Measurements from ENCODE around the gene SLC10A1. TPM values are rescaled to one million over a fixed set of nuclear protein-coding genes. Genes with fewer than 3 reads are reported as not detected.

The SLC10A1 gene
- total and polyA plus RNA-seq, 8 donors, result not detected

DNA sequence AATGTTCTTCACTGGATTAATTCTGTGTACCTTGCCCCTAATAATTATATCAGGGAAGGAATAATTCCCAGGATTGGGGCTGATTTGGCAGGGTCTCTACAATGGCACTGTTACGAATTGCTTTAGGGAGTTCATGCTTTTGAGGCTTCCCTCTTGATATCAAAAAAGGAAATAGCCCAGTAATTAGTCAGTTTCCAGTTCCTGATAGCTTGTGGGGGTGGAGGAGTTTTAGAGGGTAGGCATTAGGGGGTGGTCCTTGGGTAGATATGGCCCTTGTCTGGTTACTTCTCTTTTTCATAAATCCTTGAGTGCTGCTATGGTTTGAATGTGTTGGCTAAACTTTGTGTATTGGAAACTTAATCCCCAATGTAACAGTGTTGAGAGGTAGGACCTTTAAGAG lies 36.2 kb downstream of the SLC10A1 start:
- WGBS, 5 donors, result 68 to 83% (median 76%) methylated on average over 1 of the region's 1 CpG
- Histone ChIP-seq H3K9me3 (no peaks in the 10 kb centered on the region), H3K27ac (no peak overlapping the region), H3K4me3 (no peak overlapping the region), H3K36me3 (no peaks in the 10 kb centered on the region), H3K27me3 (no peaks in the 10 kb centered on the region), H3K4me1 (no peaks in the 10 kb centered on the region)
- TF ChIP-seq EP300 (IDR thresholded peaks at IDR 0.05) (no peak), POLR2AphosphoS5 (IDR thresholded peaks at IDR 0.05) (no peak), POLR2A (IDR thresholded peaks at IDR 0.05) (no peak)
- TF ChIP-seq, protein P1, sequence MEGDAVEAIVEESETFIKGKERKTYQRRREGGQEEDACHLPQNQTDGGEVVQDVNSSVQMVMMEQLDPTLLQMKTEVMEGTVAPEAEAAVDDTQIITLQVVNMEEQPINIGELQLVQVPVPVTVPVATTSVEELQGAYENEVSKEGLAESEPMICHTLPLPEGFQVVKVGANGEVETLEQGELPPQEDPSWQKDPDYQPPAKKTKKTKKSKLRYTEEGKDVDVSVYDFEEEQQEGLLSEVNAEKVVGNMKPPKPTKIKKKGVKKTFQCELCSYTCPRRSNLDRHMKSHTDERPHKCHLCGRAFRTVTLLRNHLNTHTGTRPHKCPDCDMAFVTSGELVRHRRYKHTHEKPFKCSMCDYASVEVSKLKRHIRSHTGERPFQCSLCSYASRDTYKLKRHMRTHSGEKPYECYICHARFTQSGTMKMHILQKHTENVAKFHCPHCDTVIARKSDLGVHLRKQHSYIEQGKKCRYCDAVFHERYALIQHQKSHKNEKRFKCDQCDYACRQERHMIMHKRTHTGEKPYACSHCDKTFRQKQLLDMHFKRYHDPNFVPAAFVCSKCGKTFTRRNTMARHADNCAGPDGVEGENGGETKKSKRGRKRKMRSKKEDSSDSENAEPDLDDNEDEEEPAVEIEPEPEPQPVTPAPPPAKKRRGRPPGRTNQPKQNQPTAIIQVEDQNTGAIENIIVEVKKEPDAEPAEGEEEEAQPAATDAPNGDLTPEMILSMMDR (IDR thresholded peaks at IDR 0.05), result no peak
- DNase-seq, result no peak
- intact Hi-C loops (cut with DNase I; ENCODE audit: low total_unique reads), result no loop called here

DNA sequence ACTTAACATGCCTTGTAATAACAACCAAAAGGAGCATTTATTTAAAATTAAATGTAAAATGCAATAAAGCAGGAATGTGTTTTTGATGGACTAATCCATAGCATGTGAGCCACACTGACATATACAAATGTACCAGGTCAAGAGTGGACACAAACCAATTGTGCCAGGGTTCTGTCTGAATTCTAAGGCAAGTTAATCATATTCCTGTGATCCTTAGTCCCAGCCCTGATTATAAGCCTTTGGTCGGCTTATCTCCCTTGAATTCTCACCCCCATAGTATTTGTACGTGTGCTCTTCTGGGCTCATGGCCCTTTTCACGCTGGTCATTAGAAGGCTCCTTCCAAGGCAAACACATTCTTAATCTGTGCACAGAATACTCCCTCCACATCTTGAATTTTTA lies 40.7 kb downstream of the SLC10A1 start:
- no peak for DNase-seq
- TF ChIP-seq POLR2A (IDR thresholded peaks at IDR 0.05) (no peak), POLR2AphosphoS5 (IDR thresholded peaks at IDR 0.05) (no peak), EP300 (IDR thresholded peaks at IDR 0.05) (no peak)
- TF ChIP-seq, protein P1 (IDR thresholded peaks at IDR 0.05), result no peak
- H3K9me3 ChIP-seq, result no peaks in the 10 kb centered on the region
- WGBS, 5 donors, result 58 to 76% (median 66%) methylated on average over 3 of the region's 3 CpGs
- H3K27me3 ChIP-seq, result no peaks in the 10 kb centered on the region
- H3K36me3 ChIP-seq, result no peaks in the 10 kb centered on the region
- H3K27ac ChIP-seq, result no peak overlapping the region
- H3K4me3 ChIP-seq, result no peak overlapping the region
- intact Hi-C loops (cut with DNase I; ENCODE audit: low total_unique reads), result no loop called here
- no peaks in the 10 kb centered on the region for H3K4me1 ChIP-seq

DNA sequence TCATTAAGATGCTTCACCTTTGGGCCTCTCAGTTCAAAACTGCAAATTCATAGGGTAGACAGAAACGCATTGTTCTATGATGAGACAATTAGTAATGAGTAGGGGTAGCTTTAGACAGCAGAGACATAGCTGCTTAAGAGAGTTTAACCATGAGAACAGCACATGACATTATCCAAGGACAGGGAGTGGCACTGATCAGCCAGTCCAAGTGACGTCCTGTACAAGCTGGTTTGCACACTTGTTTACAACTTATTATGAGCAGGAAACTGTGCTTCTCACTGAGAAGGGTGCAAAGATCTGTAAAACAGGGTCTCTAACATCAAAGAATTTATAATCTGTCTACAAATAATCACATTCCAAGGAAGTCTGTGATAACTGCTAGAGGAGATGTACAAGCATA lies 41.3 kb downstream of the SLC10A1 start:
- Histone ChIP-seq H3K27me3 (no peaks in the 10 kb centered on the region), H3K4me3 (no peak overlapping the region), H3K36me3 (no peaks in the 10 kb centered on the region), H3K4me1 (no peaks in the 10 kb centered on the region), H3K9me3 (no peaks in the 10 kb centered on the region), H3K27ac (no peak overlapping the region)
- peak in 1 of 2 donors; percentile 67 for DNase-seq
- TF ChIP-seq POLR2A (IDR thresholded peaks at IDR 0.05) (no peak), EP300 (IDR thresholded peaks at IDR 0.05) (no peak), POLR2AphosphoS5 (IDR thresholded peaks at IDR 0.05) (no peak)
- TF ChIP-seq, protein P1 (IDR thresholded peaks at IDR 0.05), result no peak
- WGBS, 5 donors, result 50 to 76% (median 66%) methylated on average over 2 of the region's 2 CpGs
- intact Hi-C loops (cut with DNase I; ENCODE audit: low total_unique reads), result no loop called here

DNA sequence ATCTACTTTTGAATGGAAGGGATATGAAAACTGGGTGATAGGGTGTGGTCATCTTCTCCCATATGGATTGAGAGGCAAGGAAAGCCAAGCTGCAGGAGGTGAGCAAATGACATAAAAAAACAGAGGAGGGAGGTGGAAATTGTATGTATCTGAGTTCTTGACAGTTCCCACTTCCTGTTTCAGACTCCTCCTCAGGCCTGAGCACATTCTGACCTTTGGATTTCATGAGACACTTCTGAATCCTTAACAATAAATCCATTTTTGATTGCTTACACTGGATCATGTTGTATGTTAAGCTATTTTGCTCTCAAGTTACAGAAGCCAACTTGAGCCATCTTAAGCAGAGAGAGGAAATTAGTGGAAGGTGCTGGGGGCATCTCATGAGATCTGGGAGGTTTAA lies 41.7 kb downstream of the SLC10A1 start:
- peaks cover 0 to 3% (median 0%) of the 10 kb centered on the region in 4 donors for H3K4me1 ChIP-seq
- TF ChIP-seq POLR2A (IDR thresholded peaks at IDR 0.05), result no peak
- no peak for TF ChIP-seq EP300 (IDR thresholded peaks at IDR 0.05)
- TF ChIP-seq, protein P1 (IDR thresholded peaks at IDR 0.05), result no peak
- no peak for TF ChIP-seq POLR2AphosphoS5 (IDR thresholded peaks at IDR 0.05)
- H3K36me3 ChIP-seq, result no peaks in the 10 kb centered on the region
- no peaks in the 10 kb centered on the region for H3K27me3 ChIP-seq
- peak in 1 of 2 donors; percentile 50 for DNase-seq
- no peak overlapping the region for H3K4me3 ChIP-seq
- intact Hi-C loops (cut with DNase I; ENCODE audit: low total_unique reads), result no loop called here
- H3K27ac ChIP-seq, result no peak overlapping the region
- no peaks in the 10 kb centered on the region for H3K9me3 ChIP-seq

All from stomach (tissue), 9 donors.